HepG2 (cell line): ENCODE results near the gene ZNF396. TPM values are rescaled to one million over a fixed set of nuclear protein-coding genes. Genes with fewer than 3 reads are reported as not detected.

ENCODE experiments used
- ATAC-seq: fragments of 200-7000 bp; cut with Tn5 transposase; 3 replicates; pipeline ENCODE4 v1.9.1; 2020; ENCODE audit warnings: mild to moderate bottlenecking, moderate library complexity
- BruUV-seq: library from RNA; stranded (reverse); fragments of 400-500 nt; replicated peaks from 2 replicates; lab custom pipeline; 2021; lab: Mats Ljungman, UMichigan
- CTCF ChIA-PET: fragments of 300-600 bp; formaldehyde crosslinking; extraction: SDS; loops from one replicate; lab custom pipeline; 2021; ENCODE audit warnings: low total read pairs, inconsistent platforms, low intra/inter-chr PET ratio; lab: Yijun Ruan, JAX
- POLR2A ChIA-PET: fragments of 350-600 bp; sonication (Branson Sonifier 250); formaldehyde crosslinking; loops from one replicate; lab custom pipeline; 2020; ENCODE audit warnings: antibody characterized with exemption, inconsistent platforms; lab: Yijun Ruan, JAX
- DNase-seq: peaks from one replicate; pipeline ENCODE4 v3.0.0-alpha.2; 2015; ENCODE audit warnings: low spot score
- FAIRE-seq: peaks from 3 replicates; lab custom pipeline; 2011; peaks lifted over from hg19 to GRCh38; lab: Jason Lieb, UNC
- H2AFZ ChIP-seq: one replicate; pipeline ENCODE4 v1.6.1; 2011; ENCODE audit warnings: low read length, inconsistent platforms
- H3K27ac ChIP-seq: fragments of 300-600 bp; 3 replicates; pipeline ENCODE4 v1.8.0; 2011; ENCODE audit warnings: mixed run types, mild to moderate bottlenecking, mixed read lengths, low read length, inconsistent platforms; ENCODE audit not compliant: insufficient read depth; ENCODE audit errors: extremely low read length
- H3K27me3 ChIP-seq, 2 experiments: fragments of 200-600 bp in 1 of 2; 2 replicates in 1 of 2; 3 replicates in 1 of 2; pipeline versions ENCODE4 v1.6.0 to v1.8.0; 2011; ENCODE audit warnings: low read length in 2 of 2, mild to moderate bottlenecking in 2 of 2, moderate library complexity in 2 of 2, inconsistent platforms in 1 of 2; ENCODE audit not compliant: insufficient read depth in 2 of 2, control insufficient read depth in 1 of 2
- H3K36me3 ChIP-seq, 2 experiments: fragments of 200-600 bp in 1 of 2; replicated peaks in 1 of 2; 2 replicates in 1 of 2; 3 replicates in 1 of 2; pipeline versions ENCODE4 v1.5.1 to v1.8.0; 2011; ENCODE audit warnings: low read length in 2 of 2, inconsistent platforms in 1 of 2; ENCODE audit not compliant: insufficient read depth in 2 of 2, control insufficient read depth in 1 of 2
- H3K4me1 ChIP-seq: 2 replicates; pipeline ENCODE4 v1.5.1; 2012; ENCODE audit warnings: low read length, inconsistent platforms; ENCODE audit not compliant: insufficient read depth
- H3K4me2 ChIP-seq: 2 replicates; pipeline ENCODE4 v1.6.0; 2011; ENCODE audit warnings: low read depth, low read length, inconsistent platforms
- H3K4me3 ChIP-seq, 3 experiments: fragments of 200-600 bp in 1 of 3; sonication (generic), shearing (Covaris generic) in 1 of 3; replicated peaks in 1 of 3; 2 replicates each; pipeline ENCODE4 v1.5.1; 2011 to 2016; ENCODE audit warnings: low read length in 3 of 3, inconsistent platforms in 2 of 3, low read depth in 2 of 3, mild to moderate bottlenecking in 2 of 3, control low read depth in 1 of 3, mixed read lengths in 1 of 3; ENCODE audit not compliant: insufficient read depth in 1 of 3
- H3K79me2 ChIP-seq: one replicate; pipeline ENCODE4 v1.6.1; 2011; ENCODE audit warnings: low read length, inconsistent platforms; ENCODE audit not compliant: insufficient read depth
- H3K9ac ChIP-seq: 2 replicates; pipeline ENCODE4 v1.6.0; 2011; ENCODE audit warnings: mild to moderate bottlenecking, low read depth, low read length, inconsistent platforms; ENCODE audit not compliant: insufficient read depth
- H3K9me3 ChIP-seq: 2 replicates; pipeline ENCODE4 v1.5.1; 2012; ENCODE audit warnings: mild to moderate bottlenecking, low read length
- H4K20me1 ChIP-seq: 2 replicates; pipeline ENCODE4 v1.6.0; 2011; ENCODE audit warnings: inconsistent platforms, mild to moderate bottlenecking, low read length, moderate library complexity; ENCODE audit not compliant: insufficient read depth
- HHEX ChIP-seq: IDR thresholded peaks from 2 replicates; pipeline ENCODE4 v1.6.1; 2016; ENCODE audit warnings: control low read depth
- HNRNPUL1 ChIP-seq: fragments of 200-400 bp; formaldehyde crosslinking; IDR thresholded peaks from 2 replicates; pipeline ENCODE4 v1.6.1; 2017; ENCODE audit warnings: low read depth, mild to moderate bottlenecking, low read length, moderate library complexity
- MAFF ChIP-seq: IDR thresholded peaks from 2 replicates; pipeline ENCODE4 v1.6.1; 2011; ENCODE audit warnings: low read depth, low read length, improper control_type of control experiment
- NFYB ChIP-seq: sonication (generic); formaldehyde crosslinking; IDR thresholded peaks from 2 replicates; pipeline ENCODE4 v1.4.0; 2020; ENCODE audit warnings: missing genetic modification reagents
- SALL2 ChIP-seq: sonication (generic); formaldehyde crosslinking; IDR thresholded peaks from 2 replicates; pipeline ENCODE4 v1.8.1; 2023; ENCODE audit warnings: mild to moderate bottlenecking, missing genetic modification reagents, inconsistent platforms
- ZBTB1 ChIP-seq: sonication (generic); formaldehyde crosslinking; IDR thresholded peaks from 2 replicates; pipeline ENCODE4 v1.4.0; 2020; ENCODE audit warnings: missing genetic modification reagents, borderline replicate concordance
- ZNF12 ChIP-seq: sonication (generic); formaldehyde crosslinking; IDR thresholded peaks from 2 replicates; pipeline ENCODE4 v1.5.0; 2020; ENCODE audit warnings: missing genetic modification reagents
- ZNF484 ChIP-seq: sonication (generic); formaldehyde crosslinking; IDR thresholded peaks from 2 replicates; pipeline ENCODE4 v1.5.1; 2020; ENCODE audit warnings: mild to moderate bottlenecking, low read depth, missing genetic modification reagents, borderline replicate concordance
- ZNF496 ChIP-seq: sonication (generic); formaldehyde crosslinking; IDR thresholded peaks from 2 replicates; pipeline ENCODE4 v1.8.1; 2023; ENCODE audit warnings: mild to moderate bottlenecking, moderate library complexity, missing genetic modification reagents; ENCODE audit not compliant: insufficient replicate concordance
- in situ Hi-C: cut with HindIII; loops from 2 replicates; pipeline ENCODE4 v1.10.0; 2017; ENCODE audit warnings: low pct_unique_long_range_greater_than_20kb; ENCODE audit not compliant: extremely low pct_ligation_motif_present
- intact Hi-C: fragments of 100-400 bp; cut with micrococcal nuclease; formaldehyde crosslinking; loops from one replicate; pipeline ENCODE4 v1.10.0; 2022; ENCODE audit not compliant: unreplicated experiment
- polyA plus RNA-seq, 8 experiments: library from polyadenylated mRNA; depleted of rRNA in 3 of 8; stranded (reverse) in 7 of 8; unstranded in 1 of 8; fragments of >200 nt; fragmentation: Illumina TruSeq in 4 of 8; extraction: Trizol in 4 of 8; gene quantifications; 2 replicates each; pipeline versions ENCODE4 v1.2.1 to v1.2.3, GENCODE V29; 2011 to 2016; ENCODE audit warnings: low read depth in 4 of 8, missing spikeins in 1 of 8, mixed read lengths in 1 of 8; ENCODE audit not compliant: insufficient read depth in 1 of 8
- total RNA-seq, 5 experiments: library from RNA; depleted of rRNA; stranded (reverse); fragments of >200 nt; fragmentation: Illumina TruSeq; extraction: Trizol; gene quantifications; 2 replicates each; pipeline ENCODE4 v1.2.3, GENCODE V29; 2016; ENCODE audit warnings: low read depth in 1 of 5
- TF ChIP-seq, protein P1 (sequence below): IDR thresholded peaks from 2 replicates; pipeline ENCODE4 v1.6.1; 2016; ENCODE audit warnings: mild to moderate bottlenecking
- TF ChIP-seq, protein P2 (sequence below): sonication (generic); formaldehyde crosslinking; IDR thresholded peaks from 2 replicates; pipeline ENCODE4 v1.9.0; 2021; ENCODE audit warnings: missing genetic modification reagents, borderline replicate concordance
- TF ChIP-seq, protein P3 (sequence below): sonication (generic); formaldehyde crosslinking; IDR thresholded peaks from 2 replicates; pipeline ENCODE4 v1.5.1; 2020; ENCODE audit warnings: mild to moderate bottlenecking, missing genetic modification reagents, moderate library complexity
- TF ChIP-seq, protein P4 (sequence below): sonication (generic); formaldehyde crosslinking; IDR thresholded peaks from 2 replicates; pipeline ENCODE4 v1.4.0; 2020; ENCODE audit warnings: missing genetic modification reagents

ZNF396 gene
- total and polyA plus RNA-seq, 2 of the 13 experiments (the other 11 are each of a cell fraction or from before 2014, with no cell fraction given): 0.25 to 0.75 TPM

DNA sequence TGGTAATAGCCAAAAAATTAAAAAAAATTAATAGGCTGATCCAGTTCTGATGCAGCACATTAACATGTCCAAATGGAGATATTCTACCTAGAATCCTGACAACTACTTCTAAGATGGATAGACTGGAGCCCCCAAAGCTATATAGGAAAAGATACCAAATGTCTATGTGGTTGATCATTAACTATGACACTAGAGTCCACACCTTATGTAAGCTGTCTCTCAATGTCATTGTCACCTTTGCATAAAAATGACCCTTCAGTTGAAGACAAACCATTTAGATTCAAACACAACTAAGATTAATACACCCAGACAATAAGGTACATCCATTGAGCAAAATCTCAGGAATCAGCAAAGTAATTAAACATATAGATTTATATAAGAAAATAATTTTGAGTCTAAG is 14.6 kb downstream of the ZNF396 start:
- BruUV-seq: no TSS peak
- Histone ChIP-seq H3K4me2 (peak overlapping the region; percentile 4; the same call in 1 of the 2 replicates), H3K27me3 (no peaks in the 10 kb centered on the region), H3K79me2 (no peaks in the 10 kb centered on the region), H4K20me1 (no peaks in the 10 kb centered on the region), H3K27ac (no peak overlapping the region), H3K4me3 (no peak overlapping the region), H3K36me3 (no peaks in the 10 kb centered on the region), H3K9ac (no peak overlapping the region), H2AFZ (no peak overlapping the region), H3K9me3 (no peaks in the 10 kb centered on the region), H3K4me1 (peaks cover 43% of the 10 kb centered on the region)
- CTCF ChIA-PET: no interaction called here
- intact Hi-C loops (no loop called here), in situ Hi-C loops (no loop called here)
- ATAC-seq: peak; percentile 25; the same call in 1 of the 3 replicates
- POLR2A ChIA-PET: interaction anchor here (1.7 kb wide), 1 partner anchor 121 kb away, joined by 6 read pairs; the partner anchor contains the start of gene ZNF397
- FAIRE-seq: no peak
- DNase-seq: peak; percentile 27
- TF ChIP-seq ZNF496: no peak
- TF ChIP-seq MAFF: no peak
- no peak for TF ChIP-seq ZNF484 (CRISPR knock-in tag)
- TF ChIP-seq HNRNPUL1: 0 out of 2 replicates have a peak, but pooled peaks have one; percentile 58
- TF ChIP-seq, protein P1, sequence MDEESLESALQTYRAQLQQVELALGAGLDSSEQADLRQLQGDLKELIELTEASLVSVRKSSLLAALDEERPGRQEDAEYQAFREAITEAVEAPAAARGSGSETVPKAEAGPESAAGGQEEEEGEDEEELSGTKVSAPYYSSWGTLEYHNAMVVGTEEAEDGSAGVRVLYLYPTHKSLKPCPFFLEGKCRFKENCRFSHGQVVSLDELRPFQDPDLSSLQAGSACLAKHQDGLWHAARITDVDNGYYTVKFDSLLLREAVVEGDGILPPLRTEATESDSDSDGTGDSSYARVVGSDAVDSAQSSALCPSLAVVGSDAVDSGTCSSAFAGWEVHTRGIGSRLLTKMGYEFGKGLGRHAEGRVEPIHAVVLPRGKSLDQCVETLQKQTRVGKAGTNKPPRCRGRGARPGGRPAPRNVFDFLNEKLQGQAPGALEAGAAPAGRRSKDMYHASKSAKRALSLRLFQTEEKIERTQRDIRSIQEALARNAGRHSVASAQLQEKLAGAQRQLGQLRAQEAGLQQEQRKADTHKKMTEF (CRISPR knock-in tag): no peak
- no peak for TF ChIP-seq NFYB (CRISPR knock-in tag)
- TF ChIP-seq SALL2 (CRISPR knock-in tag): no peak
- TF ChIP-seq ZNF12 (CRISPR knock-in tag): no peak
- TF ChIP-seq HHEX (CRISPR knock-in tag): no peak
- TF ChIP-seq, protein P2, sequence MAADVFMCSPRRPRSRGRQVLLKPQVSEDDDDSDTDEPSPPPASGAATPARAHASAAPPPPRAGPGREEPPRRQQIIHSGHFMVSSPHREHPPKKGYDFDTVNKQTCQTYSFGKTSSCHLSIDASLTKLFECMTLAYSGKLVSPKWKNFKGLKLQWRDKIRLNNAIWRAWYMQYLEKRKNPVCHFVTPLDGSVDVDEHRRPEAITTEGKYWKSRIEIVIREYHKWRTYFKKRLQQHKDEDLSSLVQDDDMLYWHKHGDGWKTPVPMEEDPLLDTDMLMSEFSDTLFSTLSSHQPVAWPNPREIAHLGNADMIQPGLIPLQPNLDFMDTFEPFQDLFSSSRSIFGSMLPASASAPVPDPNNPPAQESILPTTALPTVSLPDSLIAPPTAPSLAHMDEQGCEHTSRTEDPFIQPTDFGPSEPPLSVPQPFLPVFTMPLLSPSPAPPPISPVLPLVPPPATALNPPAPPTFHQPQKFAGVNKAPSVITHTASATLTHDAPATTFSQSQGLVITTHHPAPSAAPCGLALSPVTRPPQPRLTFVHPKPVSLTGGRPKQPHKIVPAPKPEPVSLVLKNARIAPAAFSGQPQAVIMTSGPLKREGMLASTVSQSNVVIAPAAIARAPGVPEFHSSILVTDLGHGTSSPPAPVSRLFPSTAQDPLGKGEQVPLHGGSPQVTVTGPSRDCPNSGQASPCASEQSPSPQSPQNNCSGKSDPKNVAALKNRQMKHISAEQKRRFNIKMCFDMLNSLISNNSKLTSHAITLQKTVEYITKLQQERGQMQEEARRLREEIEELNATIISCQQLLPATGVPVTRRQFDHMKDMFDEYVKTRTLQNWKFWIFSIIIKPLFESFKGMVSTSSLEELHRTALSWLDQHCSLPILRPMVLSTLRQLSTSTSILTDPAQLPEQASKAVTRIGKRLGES (CRISPR knock-in tag): no peak
- TF ChIP-seq, protein P3, sequence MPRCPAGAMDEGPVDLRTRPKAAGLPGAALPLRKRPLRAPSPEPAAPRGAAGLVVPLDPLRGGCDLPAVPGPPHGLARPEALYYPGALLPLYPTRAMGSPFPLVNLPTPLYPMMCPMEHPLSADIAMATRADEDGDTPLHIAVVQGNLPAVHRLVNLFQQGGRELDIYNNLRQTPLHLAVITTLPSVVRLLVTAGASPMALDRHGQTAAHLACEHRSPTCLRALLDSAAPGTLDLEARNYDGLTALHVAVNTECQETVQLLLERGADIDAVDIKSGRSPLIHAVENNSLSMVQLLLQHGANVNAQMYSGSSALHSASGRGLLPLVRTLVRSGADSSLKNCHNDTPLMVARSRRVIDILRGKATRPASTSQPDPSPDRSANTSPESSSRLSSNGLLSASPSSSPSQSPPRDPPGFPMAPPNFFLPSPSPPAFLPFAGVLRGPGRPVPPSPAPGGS (CRISPR knock-in tag): no peak
- no peak for TF ChIP-seq ZBTB1 (CRISPR knock-in tag)
- TF ChIP-seq, protein P4, sequence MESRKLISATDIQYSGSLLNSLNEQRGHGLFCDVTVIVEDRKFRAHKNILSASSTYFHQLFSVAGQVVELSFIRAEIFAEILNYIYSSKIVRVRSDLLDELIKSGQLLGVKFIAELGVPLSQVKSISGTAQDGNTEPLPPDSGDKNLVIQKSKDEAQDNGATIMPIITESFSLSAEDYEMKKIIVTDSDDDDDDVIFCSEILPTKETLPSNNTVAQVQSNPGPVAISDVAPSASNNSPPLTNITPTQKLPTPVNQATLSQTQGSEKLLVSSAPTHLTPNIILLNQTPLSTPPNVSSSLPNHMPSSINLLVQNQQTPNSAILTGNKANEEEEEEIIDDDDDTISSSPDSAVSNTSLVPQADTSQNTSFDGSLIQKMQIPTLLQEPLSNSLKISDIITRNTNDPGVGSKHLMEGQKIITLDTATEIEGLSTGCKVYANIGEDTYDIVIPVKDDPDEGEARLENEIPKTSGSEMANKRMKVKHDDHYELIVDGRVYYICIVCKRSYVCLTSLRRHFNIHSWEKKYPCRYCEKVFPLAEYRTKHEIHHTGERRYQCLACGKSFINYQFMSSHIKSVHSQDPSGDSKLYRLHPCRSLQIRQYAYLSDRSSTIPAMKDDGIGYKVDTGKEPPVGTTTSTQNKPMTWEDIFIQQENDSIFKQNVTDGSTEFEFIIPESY: no peak
